HepG2 (cell line): ENCODE measurements around the gene KDM3B. TPM values are rescaled to one million over a fixed set of nuclear protein-coding genes. Genes with fewer than 3 reads are reported as not detected.

ENCODE experiments used
- AHDC1 ChIP-seq: sonication (generic); formaldehyde crosslinking; IDR thresholded peaks from 2 replicates; pipeline ENCODE4 v1.5.1; 2020; ENCODE audit warnings: mild to moderate bottlenecking, missing genetic modification reagents, borderline replicate concordance
- CBFB ChIP-seq: sonication (generic); formaldehyde crosslinking; IDR thresholded peaks from 2 replicates; pipeline ENCODE4 v1.4.0; 2020; ENCODE audit warnings: missing genetic modification reagents
- ERF ChIP-seq: IDR thresholded peaks from 2 replicates; pipeline ENCODE4 v1.6.1; 2018; ENCODE audit warnings: missing biosample characterization, missing genetic modification reagents
- HMG20B ChIP-seq: conservative IDR thresholded peaks from 2 replicates; pipeline ENCODE4 v1.6.1; 2016; ENCODE audit warnings: missing genetic modification reagents, missing compliant biosample characterization
- JUN ChIP-seq: sonication (generic); formaldehyde crosslinking; IDR thresholded peaks from 2 replicates; pipeline ENCODE4 v1.4.0; 2020; ENCODE audit warnings: mild to moderate bottlenecking, missing genetic modification reagents
- MIER3 ChIP-seq: IDR thresholded peaks from 2 replicates; pipeline ENCODE4 v1.6.1; 2016; ENCODE audit warnings: missing compliant biosample characterization, borderline replicate concordance
- NFRKB ChIP-seq: fragments of 450-650 bp; IDR thresholded peaks from 2 replicates; pipeline ENCODE4 v1.6.1; 2017
- SCMH1 ChIP-seq: sonication (generic); formaldehyde crosslinking; IDR thresholded peaks from 2 replicates; pipeline ENCODE4 v1.9.0; 2021; ENCODE audit warnings: missing genetic modification reagents, mild to moderate bottlenecking, borderline replicate concordance
- SIN3B ChIP-seq: fragments of 150-350 bp; IDR thresholded peaks from 2 replicates; pipeline ENCODE4 v1.6.1; 2014; ENCODE audit warnings: low read length
- TBL1XR1 ChIP-seq: fragments of 150-350 bp; IDR thresholded peaks from 2 replicates; pipeline ENCODE4 v1.6.1; 2014; ENCODE audit warnings: borderline replicate concordance, low read length; ENCODE audit not compliant: partially characterized antibody
- ZBTB21 ChIP-seq: sonication (generic); formaldehyde crosslinking; IDR thresholded peaks from 2 replicates; pipeline ENCODE4 v1.4.0; 2020; ENCODE audit warnings: missing genetic modification reagents
- ZBTB39 ChIP-seq: sonication (generic); formaldehyde crosslinking; IDR thresholded peaks from 2 replicates; pipeline ENCODE4 v1.5.0; 2020; ENCODE audit warnings: missing genetic modification reagents
- ZNF225 ChIP-seq: sonication (generic); formaldehyde crosslinking; IDR thresholded peaks from 2 replicates; pipeline ENCODE4 v1.4.0; 2020; ENCODE audit warnings: mild to moderate bottlenecking, missing genetic modification reagents
- ZNF235 ChIP-seq: sonication (generic); formaldehyde crosslinking; IDR thresholded peaks from 2 replicates; pipeline ENCODE4 v1.8.1; 2023; ENCODE audit warnings: mild to moderate bottlenecking, missing genetic modification reagents, borderline replicate concordance
- ZNF281 ChIP-seq: sonication (generic); formaldehyde crosslinking; IDR thresholded peaks from 2 replicates; pipeline ENCODE4 v1.4.0; 2020; ENCODE audit warnings: missing genetic modification reagents, borderline replicate concordance
- ZNF607 ChIP-seq: sonication (generic); formaldehyde crosslinking; IDR thresholded peaks from 2 replicates; pipeline ENCODE4 v1.5.1; 2020; ENCODE audit warnings: missing genetic modification reagents, mild to moderate bottlenecking, borderline replicate concordance
- ZNF629 ChIP-seq: sonication (generic); formaldehyde crosslinking; conservative IDR thresholded peaks from 2 replicates; pipeline ENCODE4 v1.5.0; 2020; ENCODE audit warnings: missing genetic modification reagents
- ZSCAN9 ChIP-seq: IDR thresholded peaks from 2 replicates; pipeline ENCODE4 v1.6.1; 2016; ENCODE audit warnings: borderline replicate concordance
- polyA plus RNA-seq, 8 experiments: library from polyadenylated mRNA; depleted of rRNA in 3 of 8; stranded (reverse) in 7 of 8; unstranded in 1 of 8; fragments of >200 nt; fragmentation: Illumina TruSeq in 4 of 8; extraction: Trizol in 4 of 8; gene quantifications; 2 replicates each; pipeline versions ENCODE4 v1.2.1 to v1.2.3, GENCODE V29; 2011 to 2016; ENCODE audit warnings: low read depth in 4 of 8, missing spikeins in 1 of 8, mixed read lengths in 1 of 8; ENCODE audit not compliant: insufficient read depth in 1 of 8
- total RNA-seq, 5 experiments: library from RNA; depleted of rRNA; stranded (reverse); fragments of >200 nt; fragmentation: Illumina TruSeq; extraction: Trizol; gene quantifications; 2 replicates each; pipeline ENCODE4 v1.2.3, GENCODE V29; 2016; ENCODE audit warnings: low read depth in 1 of 5

The KDM3B gene
- total and polyA plus RNA-seq, 2 of the 13 experiments (the other 11 are each of a cell fraction or from before 2014, with no cell fraction given), result 19.7 to 34.3 TPM

- 0 out of 2 replicates have a peak, but pooled peaks have one; percentile 18 for TF ChIP-seq AHDC1 (CRISPR knock-in tag)
- no peak for TF ChIP-seq ZNF235 (CRISPR knock-in tag)
- no peak for TF ChIP-seq SIN3B
- no peak for TF ChIP-seq ERF (CRISPR knock-in tag)
- TF ChIP-seq JUN (CRISPR knock-in tag), result peak; percentile 90
- TF ChIP-seq ZBTB21, result peak; percentile 100
- TF ChIP-seq NFRKB, result no peak
- TF ChIP-seq ZNF629 (CRISPR knock-in tag), result no peak
- TF ChIP-seq ZNF225, result no peak
- TF ChIP-seq SCMH1 (CRISPR knock-in tag), result no peak
- TF ChIP-seq ZNF281 (CRISPR knock-in tag), result peak; percentile 99
- 0 out of 2 replicates have a peak, but pooled peaks have one; percentile 47 for TF ChIP-seq HMG20B (CRISPR knock-in tag)
- TF ChIP-seq ZSCAN9 (CRISPR knock-in tag), result no peak
- TF ChIP-seq CBFB (CRISPR knock-in tag), result no peak
- TF ChIP-seq ZNF607 (CRISPR knock-in tag), result no peak
- peak; percentile 64 for TF ChIP-seq TBL1XR1
- TF ChIP-seq MIER3 (CRISPR knock-in tag), result peak; percentile 53; the same call in 1 of the 2 replicates
- TF ChIP-seq ZBTB39, result no peak
Observed at GRCh38 chr5:138336952-138337684, 15.4 kb upstream of the KDM3B start (continued).
